HepG2 (cell line): Measurements from ENCODE around the gene IFT122. TPM values are rescaled to one million over a fixed set of nuclear protein-coding genes. Genes with fewer than 3 reads are reported as not detected.

Experiments used
- DNMT1 ChIP-seq: sonication (generic); formaldehyde crosslinking; IDR thresholded peaks from 2 replicates; pipeline ENCODE4 v1.5.1; 2020; ENCODE audit warnings: mild to moderate bottlenecking, missing genetic modification reagents
- EP300 ChIP-seq, 3 experiments: sonication (generic) in 1 of 3; formaldehyde crosslinking in 1 of 3; IDR thresholded peaks; 2 replicates each; pipeline versions ENCODE4 v1.5.1 to v1.6.1; 2011 to 2020; ENCODE audit warnings: low read depth in 2 of 3, low read length in 2 of 3, borderline replicate concordance in 1 of 3, improper control_type of control experiment in 1 of 3, mild to moderate bottlenecking in 1 of 3, missing genetic modification reagents in 1 of 3, moderate library complexity in 1 of 3
- FOXA1 ChIP-seq, 2 experiments: fragments of 450-650 bp in 1 of 2; sonication (generic) in 1 of 2; formaldehyde crosslinking in 1 of 2; IDR thresholded peaks; 2 replicates each; pipeline versions ENCODE4 v1.4.0 to v1.6.1; 2016 to 2020; ENCODE audit warnings: missing genetic modification reagents in 1 of 2
- FOXA3 ChIP-seq: IDR thresholded peaks from 2 replicates; pipeline ENCODE4 v1.6.1; 2016; ENCODE audit warnings: missing genetic modification reagents, missing compliant biosample characterization
- HIVEP1 ChIP-seq: sonication (generic); formaldehyde crosslinking; IDR thresholded peaks from 2 replicates; pipeline ENCODE4 v1.4.0; 2020; ENCODE audit warnings: mild to moderate bottlenecking, missing genetic modification reagents
- HNF4A ChIP-seq: sonication (generic); formaldehyde crosslinking; IDR thresholded peaks from 2 replicates; pipeline ENCODE4 v1.4.0; 2020; ENCODE audit warnings: missing genetic modification reagents
- MAZ ChIP-seq, 2 experiments: sonication (generic) in 1 of 2; formaldehyde crosslinking in 1 of 2; IDR thresholded peaks; 2 replicates each; pipeline versions ENCODE4 v1.5.0 to v1.6.1; 2012 to 2020; ENCODE audit warnings: low read depth in 2 of 2, mild to moderate bottlenecking in 2 of 2, borderline replicate concordance in 1 of 2, improper control_type of control experiment in 1 of 2, low read length in 1 of 2, missing genetic modification reagents in 1 of 2, moderate library complexity in 1 of 2
- MEIS1 ChIP-seq: sonication (generic); formaldehyde crosslinking; IDR thresholded peaks from 2 replicates; pipeline ENCODE4 v1.9.0; 2021; ENCODE audit warnings: mild to moderate bottlenecking, missing genetic modification reagents, moderate library complexity, borderline replicate concordance
- MIER2 ChIP-seq: IDR thresholded peaks from 2 replicates; pipeline ENCODE4 v1.6.1; 2016; ENCODE audit warnings: missing biosample characterization, missing genetic modification reagents
- NFYC ChIP-seq: IDR thresholded peaks from 2 replicates; pipeline ENCODE4 v1.6.1; 2016; ENCODE audit warnings: missing genetic modification reagents, missing compliant biosample characterization
- NKX3-1 ChIP-seq: sonication (generic); formaldehyde crosslinking; IDR thresholded peaks from 2 replicates; pipeline ENCODE4 v1.5.0; 2020; ENCODE audit warnings: missing genetic modification reagents
- NR2F6 ChIP-seq, 2 experiments: IDR thresholded peaks; 2 replicates each; pipeline ENCODE4 v1.6.1; 2016; ENCODE audit warnings: antibody characterized with exemption in 1 of 2, mild to moderate bottlenecking in 1 of 2
- PHF20 ChIP-seq: sonication (generic); formaldehyde crosslinking; IDR thresholded peaks from 2 replicates; pipeline ENCODE4 v1.5.0; 2020; ENCODE audit warnings: mild to moderate bottlenecking, missing genetic modification reagents
- POGZ ChIP-seq: sonication (generic); formaldehyde crosslinking; IDR thresholded peaks from 2 replicates; pipeline ENCODE4 v1.4.0; 2020; ENCODE audit warnings: mild to moderate bottlenecking, missing genetic modification reagents
- SAP130 ChIP-seq: IDR thresholded peaks from 2 replicates; pipeline ENCODE4 v1.6.1; 2016; ENCODE audit warnings: low read depth
- SKI ChIP-seq: fragments of 450-650 bp; IDR thresholded peaks from one replicate; pipeline ENCODE4 v1.6.1; 2018; ENCODE audit warnings: mild to moderate bottlenecking; ENCODE audit not compliant: partially characterized antibody
- SOX13 ChIP-seq, 3 experiments: fragments of 450-650 bp in 1 of 3; sonication (generic) in 1 of 3; formaldehyde crosslinking in 1 of 3; IDR thresholded peaks in 2 of 3; conservative IDR thresholded peaks in 1 of 3; 2 replicates each; pipeline versions ENCODE4 v1.5.0 to v1.6.1; 2016 to 2020; ENCODE audit warnings: antibody characterized with exemption in 1 of 3, mild to moderate bottlenecking in 1 of 3, missing compliant biosample characterization in 1 of 3, missing genetic modification reagents in 1 of 3, moderate library complexity in 1 of 3
- SYNCRIP ChIP-seq: fragments of 200-400 bp; formaldehyde crosslinking; IDR thresholded peaks from 2 replicates; pipeline ENCODE4 v1.6.1; 2018; ENCODE audit warnings: mild to moderate bottlenecking, low read depth, low read length; ENCODE audit not compliant: insufficient read depth
- ZNF235 ChIP-seq: sonication (generic); formaldehyde crosslinking; IDR thresholded peaks from 2 replicates; pipeline ENCODE4 v1.8.1; 2023; ENCODE audit warnings: mild to moderate bottlenecking, missing genetic modification reagents, borderline replicate concordance
- ZNF33A ChIP-seq: sonication (generic); formaldehyde crosslinking; IDR thresholded peaks from 2 replicates; pipeline ENCODE4 v1.5.1; 2020; ENCODE audit warnings: missing genetic modification reagents, mild to moderate bottlenecking, moderate library complexity, borderline replicate concordance
- ZNF788 ChIP-seq: sonication (generic); formaldehyde crosslinking; IDR thresholded peaks from 2 replicates; pipeline ENCODE4 v1.5.0; 2020; ENCODE audit warnings: mild to moderate bottlenecking, missing genetic modification reagents, borderline replicate concordance
- ZNF878 ChIP-seq: sonication (generic); formaldehyde crosslinking; IDR thresholded peaks from 2 replicates; pipeline ENCODE4 v1.8.1; 2023; ENCODE audit warnings: mild to moderate bottlenecking, missing genetic modification reagents, moderate library complexity
- polyA plus RNA-seq, 8 experiments: library from polyadenylated mRNA; depleted of rRNA in 3 of 8; stranded (reverse) in 7 of 8; unstranded in 1 of 8; fragments of >200 nt; fragmentation: Illumina TruSeq in 4 of 8; extraction: Trizol in 4 of 8; gene quantifications; 2 replicates each; pipeline versions ENCODE4 v1.2.1 to v1.2.3, GENCODE V29; 2011 to 2016; ENCODE audit warnings: low read depth in 4 of 8, missing spikeins in 1 of 8, mixed read lengths in 1 of 8; ENCODE audit not compliant: insufficient read depth in 1 of 8
- total RNA-seq, 5 experiments: library from RNA; depleted of rRNA; stranded (reverse); fragments of >200 nt; fragmentation: Illumina TruSeq; extraction: Trizol; gene quantifications; 2 replicates each; pipeline ENCODE4 v1.2.3, GENCODE V29; 2016; ENCODE audit warnings: low read depth in 1 of 5
- TF ChIP-seq, protein P1 (sequence below): sonication (generic); formaldehyde crosslinking; conservative IDR thresholded peaks from 2 replicates; pipeline ENCODE4 v1.8.1; 2023; ENCODE audit warnings: missing genetic modification reagents
- TF ChIP-seq, protein P2 (sequence below): sonication (generic); formaldehyde crosslinking; IDR thresholded peaks from 2 replicates; pipeline ENCODE4 v1.4.0; 2020; ENCODE audit warnings: missing genetic modification reagents

IFT122 gene
- total and polyA plus RNA-seq, 2 of the 13 experiments (the other 11 are each of a cell fraction or from before 2014, with no cell fraction given) = 10.1 to 10.3 TPM

DNA sequence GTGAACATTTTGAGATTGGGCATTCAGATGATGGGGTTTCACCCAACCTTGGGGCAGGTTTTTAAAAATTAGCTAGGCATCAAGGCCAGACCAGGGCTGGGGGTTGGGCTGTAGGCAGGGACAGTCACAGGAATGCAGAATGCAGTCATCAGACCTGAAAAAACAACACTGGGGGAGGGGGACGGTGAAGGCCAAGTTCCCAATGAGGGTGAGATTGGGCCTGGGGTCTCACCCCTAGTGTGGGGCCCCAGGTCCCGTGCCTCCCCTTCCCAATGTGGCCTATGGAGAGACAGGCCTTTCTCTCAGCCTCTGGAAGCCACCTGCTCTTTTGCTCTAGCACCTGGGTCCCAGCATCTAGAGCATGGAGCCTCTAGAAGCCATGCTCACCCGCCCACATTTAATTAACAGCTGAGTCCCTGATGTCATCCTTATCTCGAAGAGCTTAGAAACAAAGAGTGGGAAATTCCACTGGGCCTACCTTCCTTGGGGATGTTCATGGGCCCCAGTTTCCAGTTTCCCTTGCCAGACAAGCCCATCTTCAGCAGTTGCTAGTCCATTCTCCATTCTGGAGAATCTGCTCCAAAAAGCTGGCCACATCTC lies 94.5 kb downstream of the IFT122 start (continued):
- TF ChIP-seq EP300 (IDR thresholded peaks at IDR 0.05; ENCODE audit: low read depth in 2 of 2, low read length in 2 of 2) (peak in 1 of 2 experiments; percentile 21; a peak in 1 of 4 replicates), EP300 (CRISPR knock-in tag; IDR thresholded peaks at IDR 0.05; ENCODE audit: borderline replicate concordance) (peak; percentile 36; the same call in 1 of the 2 replicates), MEIS1 (CRISPR knock-in tag) (0 out of 2 replicates have a peak, but pooled peaks have one; percentile 45), POGZ (no peak), ZNF878 (no peak), HIVEP1 (no peak), MAZ (IDR thresholded peaks at IDR 0.05; ENCODE audit: borderline replicate concordance, low read depth, low read length) (no peak), MAZ (CRISPR knock-in tag; IDR thresholded peaks at IDR 0.05; ENCODE audit: low read depth) (peak; percentile 39; the same call in 1 of the 2 replicates), ZNF33A (CRISPR knock-in tag) (no peak), SYNCRIP (no peak), ZNF235 (CRISPR knock-in tag) (no peak), FOXA1 (IDR thresholded peaks at IDR 0.05) (no peak), FOXA1 (CRISPR knock-in tag; IDR thresholded peaks at IDR 0.05) (peak; percentile 45; the same call in 1 of the 2 replicates), MIER2 (CRISPR knock-in tag) (no peak), SOX13 (IDR thresholded peaks at IDR 0.05) (no peak), SOX13 (CRISPR knock-in tag; conservative IDR thresholded peaks at IDR 0.05 in 1 of 2, IDR thresholded peaks at IDR 0.05 in 1 of 2) (peak in 1 of 2 experiments; percentile 39; a peak in 1 of 4 replicates), NR2F6 (IDR thresholded peaks at IDR 0.05) (no peak), NR2F6 (CRISPR knock-in tag; IDR thresholded peaks at IDR 0.05) (peak; percentile 60; the same call in 1 of the 2 replicates), DNMT1 (CRISPR knock-in tag) (no peak), FOXA3 (CRISPR knock-in tag) (peak; percentile 46; the same call in 1 of the 2 replicates), NFYC (no peak), ZNF788 (CRISPR knock-in tag) (peak; percentile 50; the same call in 1 of the 2 replicates), HNF4A (peak; percentile 44), NKX3-1 (no peak), SKI (peak; percentile 61), PHF20 (CRISPR knock-in tag) (no peak), SAP130 (CRISPR knock-in tag) (peak; percentile 47; the same call in 1 of the 2 replicates)
- TF ChIP-seq, protein P1, sequence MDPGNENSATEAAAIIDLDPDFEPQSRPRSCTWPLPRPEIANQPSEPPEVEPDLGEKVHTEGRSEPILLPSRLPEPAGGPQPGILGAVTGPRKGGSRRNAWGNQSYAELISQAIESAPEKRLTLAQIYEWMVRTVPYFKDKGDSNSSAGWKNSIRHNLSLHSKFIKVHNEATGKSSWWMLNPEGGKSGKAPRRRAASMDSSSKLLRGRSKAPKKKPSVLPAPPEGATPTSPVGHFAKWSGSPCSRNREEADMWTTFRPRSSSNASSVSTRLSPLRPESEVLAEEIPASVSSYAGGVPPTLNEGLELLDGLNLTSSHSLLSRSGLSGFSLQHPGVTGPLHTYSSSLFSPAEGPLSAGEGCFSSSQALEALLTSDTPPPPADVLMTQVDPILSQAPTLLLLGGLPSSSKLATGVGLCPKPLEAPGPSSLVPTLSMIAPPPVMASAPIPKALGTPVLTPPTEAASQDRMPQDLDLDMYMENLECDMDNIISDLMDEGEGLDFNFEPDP (CRISPR knock-in tag) = 0 out of 2 replicates have a peak, but pooled peaks have one; percentile 62
- TF ChIP-seq, protein P2, sequence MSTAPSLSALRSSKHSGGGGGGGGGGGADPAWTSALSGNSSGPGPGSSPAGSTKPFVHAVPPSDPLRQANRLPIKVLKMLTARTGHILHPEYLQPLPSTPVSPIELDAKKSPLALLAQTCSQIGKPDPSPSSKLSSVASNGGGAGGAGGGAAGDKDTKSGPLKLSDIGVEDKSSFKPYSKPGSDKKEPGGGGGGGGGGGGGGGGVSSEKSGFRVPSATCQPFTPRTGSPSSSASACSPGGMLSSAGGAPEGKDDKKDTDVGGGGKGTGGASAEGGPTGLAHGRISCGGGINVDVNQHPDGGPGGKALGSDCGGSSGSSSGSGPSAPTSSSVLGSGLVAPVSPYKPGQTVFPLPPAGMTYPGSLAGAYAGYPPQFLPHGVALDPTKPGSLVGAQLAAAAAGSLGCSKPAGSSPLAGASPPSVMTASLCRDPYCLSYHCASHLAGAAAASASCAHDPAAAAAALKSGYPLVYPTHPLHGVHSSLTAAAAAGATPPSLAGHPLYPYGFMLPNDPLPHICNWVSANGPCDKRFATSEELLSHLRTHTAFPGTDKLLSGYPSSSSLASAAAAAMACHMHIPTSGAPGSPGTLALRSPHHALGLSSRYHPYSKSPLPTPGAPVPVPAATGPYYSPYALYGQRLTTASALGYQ (CRISPR knock-in tag) = peak; percentile 56; the same call in 1 of the 2 replicates
